ENCODE measurements around the gene SYCN. TPM values are rescaled to one million over a fixed set of nuclear protein-coding genes. Genes with fewer than 3 reads are reported as not detected.

The SYCN gene
- total RNA-seq, 1 experiment from 2014 or later, result not detected

DNA sequence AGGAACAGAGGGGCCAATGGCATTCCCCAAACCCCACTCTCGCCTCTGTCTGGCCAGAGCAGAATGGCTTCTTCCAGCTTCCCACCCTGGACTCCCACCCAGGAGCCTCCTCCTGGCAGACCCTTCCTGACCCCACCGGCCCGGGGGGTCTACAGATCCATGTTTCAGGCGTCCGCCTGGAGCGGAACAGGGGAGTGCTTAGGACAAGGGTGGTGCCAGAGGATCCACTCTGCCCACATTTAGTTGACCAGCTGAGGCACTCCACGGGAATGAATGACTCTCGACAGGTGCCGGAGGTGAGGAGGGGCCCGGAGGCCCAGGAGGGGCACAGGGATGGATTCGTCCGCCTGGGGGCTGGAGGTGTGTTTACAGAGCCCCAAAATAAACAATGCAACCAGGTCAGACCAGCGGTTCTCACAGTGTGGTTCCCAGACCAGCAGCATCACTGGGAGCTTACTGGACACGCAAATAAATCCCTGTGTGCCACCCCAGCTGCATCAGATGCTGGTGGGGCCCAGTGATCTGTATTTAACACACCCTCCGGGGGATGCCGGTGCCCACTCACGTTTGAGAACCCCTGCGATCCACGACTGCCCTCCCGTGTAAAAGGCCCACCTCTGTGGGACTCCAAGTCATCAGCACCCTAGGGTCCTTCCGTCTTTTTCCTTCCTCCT lies 22.4 kb downstream of the SYCN start:
- Mint-ChIP-seq H3K4me1 (ENCODE audit: low read depth, unreplicated experiment) (peaks cover 12% of the 10 kb centered on the region), H3K27ac (ENCODE audit: unreplicated experiment) (no peak overlapping the region), H3K9me3 (ENCODE audit: unreplicated experiment) (no peaks in the 10 kb centered on the region), H3K36me3 (ENCODE audit: insufficient read depth, unreplicated experiment) (peaks cover 77% of the 10 kb centered on the region), H3K4me3 (ENCODE audit: unreplicated experiment) (no peak overlapping the region), H3K27me3 (ENCODE audit: insufficient read depth, unreplicated experiment) (no peaks in the 10 kb centered on the region)
- intact Hi-C loops (cut with micrococcal nuclease; ENCODE audit: unreplicated experiment), result no loop called here
- Histone ChIP-seq H3K4me1 (no peaks in the 10 kb centered on the region), H3K9me3 (no peaks in the 10 kb centered on the region; the same call in 1 of the 2 replicates), H3K4me3 (ENCODE audit: low read depth, low read length) (no peak overlapping the region), H3K27me3 (replicated peaks; ENCODE audit: control insufficient read depth, insufficient read depth, low read length) (no peaks in the 10 kb centered on the region), H3K36me3 (ENCODE audit: control insufficient read depth, insufficient read depth, low read length) (peaks cover 5% of the 10 kb centered on the region; the same call in 1 of the 2 replicates)
- BruUV-seq (replicated peaks), result no TSS peak
- CTCF ChIA-PET, result no interaction called here
- TF ChIP-seq, protein P1, sequence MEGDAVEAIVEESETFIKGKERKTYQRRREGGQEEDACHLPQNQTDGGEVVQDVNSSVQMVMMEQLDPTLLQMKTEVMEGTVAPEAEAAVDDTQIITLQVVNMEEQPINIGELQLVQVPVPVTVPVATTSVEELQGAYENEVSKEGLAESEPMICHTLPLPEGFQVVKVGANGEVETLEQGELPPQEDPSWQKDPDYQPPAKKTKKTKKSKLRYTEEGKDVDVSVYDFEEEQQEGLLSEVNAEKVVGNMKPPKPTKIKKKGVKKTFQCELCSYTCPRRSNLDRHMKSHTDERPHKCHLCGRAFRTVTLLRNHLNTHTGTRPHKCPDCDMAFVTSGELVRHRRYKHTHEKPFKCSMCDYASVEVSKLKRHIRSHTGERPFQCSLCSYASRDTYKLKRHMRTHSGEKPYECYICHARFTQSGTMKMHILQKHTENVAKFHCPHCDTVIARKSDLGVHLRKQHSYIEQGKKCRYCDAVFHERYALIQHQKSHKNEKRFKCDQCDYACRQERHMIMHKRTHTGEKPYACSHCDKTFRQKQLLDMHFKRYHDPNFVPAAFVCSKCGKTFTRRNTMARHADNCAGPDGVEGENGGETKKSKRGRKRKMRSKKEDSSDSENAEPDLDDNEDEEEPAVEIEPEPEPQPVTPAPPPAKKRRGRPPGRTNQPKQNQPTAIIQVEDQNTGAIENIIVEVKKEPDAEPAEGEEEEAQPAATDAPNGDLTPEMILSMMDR (IDR thresholded peaks at IDR 0.05; ENCODE audit: insufficient read depth in 1 of 2, low read depth in 1 of 2, low read length in 1 of 2, severe bottlenecking in 1 of 2, unreplicated experiment in 1 of 2), result no peak
- DNase-seq, result no peak
- POLR2A ChIA-PET, result no interaction called here

DNA sequence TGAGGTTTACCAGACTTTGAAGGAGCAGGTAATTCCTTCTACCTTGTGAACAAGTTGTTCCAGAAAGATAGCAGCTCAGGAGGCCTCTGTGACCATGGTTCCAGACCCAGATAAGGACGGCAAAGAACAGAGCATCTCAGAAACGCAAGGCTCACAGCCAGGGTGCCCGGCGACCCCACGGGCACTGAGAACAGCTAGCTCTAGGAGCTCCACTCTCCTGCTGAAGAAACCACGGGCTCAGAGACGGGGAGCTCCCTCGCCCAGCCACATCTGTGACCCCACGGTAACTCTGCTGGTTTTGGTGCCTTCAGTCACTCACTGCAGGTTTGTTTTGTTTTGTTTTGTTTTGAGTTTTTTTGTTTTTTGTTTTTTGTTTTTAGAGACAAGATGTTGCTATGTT lies 23.3 kb downstream of the SYCN start:
- ChIA-PET POLR2A (no interaction called here), CTCF (no interaction called here)
- no peaks in the 10 kb centered on the region for H3K27me3 ChIP-seq (replicated peaks; ENCODE audit: control insufficient read depth, insufficient read depth, low read length)
- intact Hi-C loops (cut with micrococcal nuclease; ENCODE audit: unreplicated experiment), result no loop called here
- no peak overlapping the region for H3K4me3 ChIP-seq (ENCODE audit: low read depth, low read length)
- Mint-ChIP-seq H3K4me3 (ENCODE audit: unreplicated experiment) (no peak overlapping the region), H3K27ac (ENCODE audit: unreplicated experiment) (no peak overlapping the region), H3K4me1 (ENCODE audit: low read depth, unreplicated experiment) (peaks cover 8% of the 10 kb centered on the region), H3K36me3 (ENCODE audit: insufficient read depth, unreplicated experiment) (peaks cover 86% of the 10 kb centered on the region), H3K9me3 (ENCODE audit: unreplicated experiment) (no peaks in the 10 kb centered on the region), H3K27me3 (ENCODE audit: insufficient read depth, unreplicated experiment) (no peaks in the 10 kb centered on the region)
- TF ChIP-seq, protein P1 (IDR thresholded peaks at IDR 0.05; ENCODE audit: insufficient read depth in 1 of 2, low read depth in 1 of 2, low read length in 1 of 2, severe bottlenecking in 1 of 2, unreplicated experiment in 1 of 2), result no peak
- BruUV-seq (replicated peaks), result no TSS peak
- peaks cover 5% of the 10 kb centered on the region; the same call in 1 of the 2 replicates for H3K36me3 ChIP-seq (ENCODE audit: control insufficient read depth, insufficient read depth, low read length)
- no peak for DNase-seq
- no peaks in the 10 kb centered on the region; the same call in 1 of the 2 replicates for H3K9me3 ChIP-seq
- H3K4me1 ChIP-seq, result no peaks in the 10 kb centered on the region

DNA sequence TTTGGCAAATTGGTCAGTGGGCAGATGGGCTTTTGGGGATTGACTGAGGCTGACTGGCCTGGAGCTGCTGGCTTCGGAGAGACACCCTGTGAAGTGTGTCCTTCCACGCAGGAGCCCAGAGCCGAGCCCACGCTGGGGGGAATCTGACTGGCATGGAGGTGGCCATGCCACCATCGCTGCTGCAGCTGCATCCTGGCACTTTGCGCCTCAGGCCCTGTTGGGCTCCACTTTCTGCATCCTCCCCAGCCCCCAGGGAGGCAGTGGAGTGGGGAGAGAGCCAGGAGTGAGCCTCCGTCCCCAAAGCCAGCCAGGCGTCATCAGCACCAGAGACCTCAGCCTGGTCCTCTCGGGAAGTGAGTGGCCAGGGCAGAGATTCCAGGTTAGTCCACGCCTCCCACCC lies 24.3 kb downstream of the SYCN start:
- POLR2A ChIA-PET, result no interaction called here
- H3K27me3 ChIP-seq (replicated peaks; ENCODE audit: control insufficient read depth, insufficient read depth, low read length), result no peaks in the 10 kb centered on the region
- Mint-ChIP-seq H3K4me3 (ENCODE audit: unreplicated experiment) (no peak overlapping the region), H3K9me3 (ENCODE audit: unreplicated experiment) (no peaks in the 10 kb centered on the region), H3K36me3 (ENCODE audit: insufficient read depth, unreplicated experiment) (peaks cover 81% of the 10 kb centered on the region), H3K27me3 (ENCODE audit: insufficient read depth, unreplicated experiment) (no peaks in the 10 kb centered on the region), H3K4me1 (ENCODE audit: low read depth, unreplicated experiment) (peaks cover 6% of the 10 kb centered on the region), H3K27ac (ENCODE audit: unreplicated experiment) (no peak overlapping the region)
- CTCF ChIA-PET, result no interaction called here
- TF ChIP-seq, protein P1 (IDR thresholded peaks at IDR 0.05; ENCODE audit: insufficient read depth in 1 of 2, low read depth in 1 of 2, low read length in 1 of 2, severe bottlenecking in 1 of 2, unreplicated experiment in 1 of 2), result no peak
- H3K4me1 ChIP-seq, result no peaks in the 10 kb centered on the region
- no peak for DNase-seq
- H3K4me3 ChIP-seq (ENCODE audit: low read depth, low read length), result no peak overlapping the region
- BruUV-seq (replicated peaks), result no TSS peak
- H3K36me3 ChIP-seq (ENCODE audit: control insufficient read depth, insufficient read depth, low read length), result peaks cover 5% of the 10 kb centered on the region; the same call in 1 of the 2 replicates
- intact Hi-C loops (cut with micrococcal nuclease; ENCODE audit: unreplicated experiment), result no loop called here
- H3K9me3 ChIP-seq, result no peaks in the 10 kb centered on the region; the same call in 1 of the 2 replicates

Measured in Caco-2 (cell line).